Stimulated activated CD4-positive, alpha-beta T cell treated with anti-CD3 and anti-CD28 coated beads, Interleukin-1b, Interleukin-23, amount 100 ng/mL, for 48 hours (primary cell): ENCODE data around the gene DCUN1D3.
A peak's percentile ranks its signal among the peaks of the same experiment; 100 is the strongest.
"Not testable (repeated sequence)": the region's sequence is repeated elsewhere in the genome, so short reads cannot be mapped to it uniquely, and the experiment has no call there.

Experiments used
- DNase-seq: peaks from one replicate; pipeline ENCODE4 v3.0.0-alpha.2; 2020

The DCUN1D3 gene

GRCh38 chr16:20900299-20901067 is at the start of gene DCUN1D3, which contains the start of gene LYRM1:
Gene DCUN1D3, minus strand, starts transcription at chr16:20900358. Its CDS starts 37,820 bp downstream, at chr16:20862538.
Gene LYRM1, plus strand, starts transcription at chr16:20900771. Its CDS starts 14,785 bp downstream, at chr16:20915556.
- peak; percentile 93 for DNase-seq

GRCh38 chr16:20949660-20950059 is 49.5 kb upstream of the DCUN1D3 start:
- DNase-seq = no peak

GRCh38 chr16:20948444-20948843 is 48.3 kb upstream of the DCUN1D3 start:
- no peak for DNase-seq

- no peak for DNase-seq
Observed at GRCh38 chr16:20946015-20946629, 46.0 kb upstream of the DCUN1D3 start.

- DNase-seq = not testable (repeated sequence)
Observed at GRCh38 chr16:20945575-20945875, 45.4 kb upstream of the DCUN1D3 start.

GRCh38 chr16:20944861-20945574 is 44.9 kb upstream of the DCUN1D3 start:
- peak; percentile 81 for DNase-seq

GRCh38 chr16:20942256-20942655 is 42.1 kb upstream of the DCUN1D3 start:
- DNase-seq = no peak

GRCh38 chr16:20941636-20941926 is 41.4 kb upstream of the DCUN1D3 start:
- DNase-seq = no peak

GRCh38 chr16:20940871-20941635 is 40.9 kb upstream of the DCUN1D3 start:
- DNase-seq = peak; percentile 33

GRCh38 chr16:20939611-20940010 is 39.5 kb upstream of the DCUN1D3 start:
- no peak for DNase-seq

- DNase-seq = peak; percentile 43
Observed at GRCh38 chr16:20938426-20938825, 38.3 kb upstream of the DCUN1D3 start.

GRCh38 chr16:20937736-20938135 is 37.6 kb upstream of the DCUN1D3 start:
- no peak for DNase-seq

GRCh38 chr16:20933589-20933988 is 33.4 kb upstream of the DCUN1D3 start:
- no peak for DNase-seq

- DNase-seq = no peak
Observed at GRCh38 chr16:20931066-20931600, 31.0 kb upstream of the DCUN1D3 start.

- DNase-seq = no peak
Observed at GRCh38 chr16:20930365-20930690, 30.2 kb upstream of the DCUN1D3 start.

- DNase-seq = not testable (repeated sequence)
Observed at GRCh38 chr16:20929676-20930364, 29.7 kb upstream of the DCUN1D3 start.

GRCh38 chr16:20928774-20929411 is 28.7 kb upstream of the DCUN1D3 start:
- DNase-seq = no peak

GRCh38 chr16:20925751-20926150 is 25.6 kb upstream of the DCUN1D3 start:
- DNase-seq = no peak

GRCh38 chr16:20923876-20924275 is 23.7 kb upstream of the DCUN1D3 start:
- DNase-seq = no peak

GRCh38 chr16:20920799-20921198 is 20.6 kb upstream of the DCUN1D3 start:
- DNase-seq = no peak

- no peak for DNase-seq
Observed at GRCh38 chr16:20920091-20920490, 19.9 kb upstream of the DCUN1D3 start.
